SW 1271 (cell line): ENCODE results near the gene AP4B1.
A peak's percentile ranks its signal among the peaks of the same experiment; 100 is the strongest.

ENCODE experiments used
- DNase-seq, 2 experiments: peaks; one replicate each; lab custom pipeline; 2025; lab: John Stamatoyannopoulos, UW

AP4B1 gene

DNA sequence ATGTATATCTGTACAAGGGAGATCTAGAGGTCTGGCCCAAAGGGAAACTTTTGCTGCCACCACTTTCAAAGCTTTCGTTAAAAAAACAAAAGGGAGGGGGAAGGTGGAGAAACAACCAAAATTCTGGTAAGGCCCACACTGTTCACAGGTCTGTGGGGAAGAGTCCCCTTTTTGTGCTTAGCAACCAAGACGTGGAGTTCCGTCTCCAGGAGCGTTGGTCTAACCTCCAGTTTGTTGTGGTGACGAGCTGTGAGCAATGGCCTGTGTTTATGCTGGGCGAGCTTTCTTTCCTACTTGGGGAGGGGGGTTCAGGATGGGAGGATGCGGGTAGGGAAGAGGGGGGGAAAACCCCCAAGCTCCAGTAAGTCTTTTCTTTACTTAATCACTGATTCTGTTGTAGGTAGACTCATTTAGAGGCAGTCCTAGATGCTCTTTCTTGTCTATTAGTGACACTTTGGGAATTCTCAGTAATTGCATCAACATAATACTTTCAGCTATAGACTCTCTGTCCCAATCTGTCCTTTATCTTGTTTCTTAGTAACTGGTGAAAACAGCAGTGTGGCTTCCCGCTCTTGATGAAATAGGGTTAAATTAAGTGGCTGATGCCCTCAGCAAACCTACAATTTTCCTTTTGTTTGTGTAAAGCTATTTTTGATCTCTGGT, 26.0 kb upstream of the AP4B1 start:
- DNase-seq, result peak in 1 of 2 experiments; percentile 64

DNA sequence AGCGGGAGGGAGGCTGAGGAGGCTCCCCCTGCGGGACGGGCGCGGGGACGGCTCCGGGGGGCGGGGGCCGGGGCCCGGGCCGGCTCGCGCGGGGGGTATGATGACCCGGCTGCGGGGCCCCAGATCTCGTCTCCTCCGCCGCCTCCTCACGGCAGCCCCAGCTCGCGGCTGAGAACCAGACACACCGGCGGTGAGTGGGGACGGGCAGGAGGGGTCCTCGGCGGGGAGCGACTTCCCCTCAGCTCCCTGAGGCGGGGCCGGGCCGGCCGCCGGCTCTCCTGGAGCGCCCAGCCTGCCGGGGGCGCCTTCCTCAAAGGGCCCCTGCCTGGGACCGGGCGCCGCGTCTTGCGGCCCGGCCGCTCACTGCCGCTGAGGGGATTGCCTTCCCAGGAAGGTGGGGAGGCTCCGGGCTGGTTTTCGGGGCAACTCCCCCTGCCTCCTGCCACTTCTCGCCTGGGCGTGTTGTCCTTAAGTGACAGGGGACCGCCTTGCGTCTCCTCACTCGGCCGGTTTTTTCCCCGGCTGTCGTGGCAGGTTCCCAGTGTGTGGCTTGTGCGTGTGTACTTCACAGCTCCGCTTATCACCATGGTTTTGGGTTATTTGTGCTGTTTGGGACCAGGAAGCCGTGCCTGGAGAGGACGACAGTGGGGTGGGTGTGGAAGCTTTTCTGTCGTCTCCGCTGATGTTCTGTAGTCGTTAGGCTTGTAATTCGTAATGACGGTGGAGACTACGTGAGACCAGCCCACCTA, 25.3 kb upstream of the AP4B1 start:
- peak; percentile 41 to 50 for DNase-seq

DNA sequence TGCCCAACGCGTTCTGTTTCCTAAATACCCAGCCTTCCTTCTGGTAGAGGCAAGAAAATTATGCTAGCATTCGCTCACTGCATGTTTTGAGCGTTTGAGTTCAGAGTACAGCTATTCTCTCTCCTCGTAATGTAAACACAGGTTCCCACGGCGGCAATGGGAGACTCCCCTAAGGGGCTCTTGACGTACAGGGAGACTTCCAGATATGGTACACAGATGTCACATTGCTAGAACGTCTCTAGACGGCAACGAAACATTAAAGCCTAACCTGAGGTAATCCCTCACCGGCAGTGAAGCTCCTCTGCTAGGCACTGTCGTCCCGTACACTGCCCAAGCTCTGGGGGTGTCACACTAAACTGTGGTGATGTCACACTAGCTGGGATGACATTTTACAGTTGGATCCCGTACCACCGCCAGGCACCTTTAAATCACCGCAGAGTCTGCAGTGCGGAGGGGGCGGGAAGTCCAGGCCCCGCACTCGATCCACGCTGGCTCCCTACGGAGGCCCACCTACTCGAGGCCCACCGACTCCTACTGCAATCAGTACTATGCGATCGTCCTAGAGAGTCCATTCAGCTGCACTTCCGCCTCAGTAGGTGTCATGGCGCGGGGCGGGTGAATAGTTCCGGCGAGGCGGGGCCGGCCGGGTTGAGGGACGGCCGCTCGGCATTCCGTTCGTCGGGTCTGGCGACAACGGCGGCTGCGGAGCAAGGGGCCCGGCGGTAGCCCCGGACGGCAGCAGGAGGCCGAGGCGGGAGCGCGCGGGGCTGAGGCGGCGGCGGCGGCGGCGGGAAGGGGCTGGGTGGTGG, 24.5 kb upstream of the AP4B1 start, which contains the start of gene HIPK1:
HIPK1 (plus strand) TSS at position 384 of the 809 bp plus-strand sequence.
- peak; percentile 83 to 93 for DNase-seq

DNA sequence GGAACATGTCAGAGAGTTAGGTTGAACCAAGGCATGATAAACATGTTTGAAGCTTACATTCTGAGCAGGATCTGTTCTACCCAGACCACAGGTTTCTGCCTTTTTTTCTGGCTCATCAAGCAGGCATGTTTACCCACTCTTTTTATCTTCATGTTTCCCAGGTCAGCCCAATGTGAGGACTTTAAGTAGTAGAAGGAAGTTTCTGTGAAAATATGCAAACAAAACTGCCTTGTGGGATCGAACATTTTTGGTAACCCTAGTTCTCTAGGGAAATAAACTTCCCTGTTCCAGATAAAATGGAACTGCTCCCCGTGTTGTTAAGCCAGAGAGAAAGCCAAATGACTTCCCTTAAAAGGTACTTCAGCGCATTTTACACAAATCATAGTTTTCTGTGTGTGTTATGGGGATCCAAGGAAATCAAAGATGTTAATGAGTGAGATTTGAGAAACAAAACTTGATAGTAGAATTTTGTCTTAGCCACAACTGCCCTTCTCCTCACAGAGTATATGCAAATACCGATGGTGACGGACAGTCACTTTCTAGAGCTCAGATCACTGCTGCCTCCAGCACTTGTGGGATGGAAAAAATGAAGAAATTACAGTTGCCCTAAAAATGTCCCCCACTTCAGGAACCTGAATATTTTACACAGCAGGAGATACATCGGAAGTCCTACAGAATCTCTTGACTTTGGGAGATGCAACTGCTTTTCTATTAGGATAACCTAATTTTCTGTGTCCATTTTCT, 23.8 kb upstream of the AP4B1 start:
- no peak for DNase-seq

DNA sequence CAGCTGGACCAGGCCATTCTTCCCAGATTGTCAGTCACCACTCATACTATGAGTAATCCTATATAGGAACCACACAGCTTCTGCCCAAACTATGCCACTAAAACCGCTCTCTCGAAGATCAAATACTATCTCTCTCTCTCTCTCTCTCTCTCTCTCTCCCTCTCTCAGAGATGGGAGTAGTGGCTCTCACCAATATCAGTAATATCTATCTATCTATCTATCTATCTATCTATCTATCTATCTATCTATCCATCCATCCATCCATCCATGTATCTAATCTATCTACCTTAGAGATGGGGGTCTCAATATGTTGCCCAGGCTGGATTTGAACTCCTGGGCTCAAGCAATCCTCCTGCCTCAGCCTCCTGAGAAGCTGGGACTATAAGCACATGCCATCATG, 19.9 kb upstream of the AP4B1 start:
- no peak for DNase-seq

DNA sequence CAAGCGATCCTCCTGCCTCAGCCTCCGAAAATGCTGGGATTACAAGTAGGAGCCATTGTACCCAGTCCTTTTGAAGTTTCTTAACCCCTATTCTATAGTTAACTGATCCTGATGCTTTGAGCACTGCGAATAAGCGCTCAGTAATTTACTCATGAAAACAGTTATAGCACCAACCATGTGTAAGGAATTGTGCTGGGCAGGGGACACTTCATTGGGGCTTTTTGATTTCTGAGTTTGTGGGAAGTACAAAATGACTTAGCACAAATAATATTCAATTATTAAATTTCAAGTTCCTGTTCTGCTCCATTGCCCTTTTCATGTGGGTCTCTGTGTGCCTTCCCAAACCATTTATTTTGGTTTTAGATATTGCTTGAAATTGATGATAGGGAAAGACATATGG, 18.4 kb upstream of the AP4B1 start:
- no peak for DNase-seq

DNA sequence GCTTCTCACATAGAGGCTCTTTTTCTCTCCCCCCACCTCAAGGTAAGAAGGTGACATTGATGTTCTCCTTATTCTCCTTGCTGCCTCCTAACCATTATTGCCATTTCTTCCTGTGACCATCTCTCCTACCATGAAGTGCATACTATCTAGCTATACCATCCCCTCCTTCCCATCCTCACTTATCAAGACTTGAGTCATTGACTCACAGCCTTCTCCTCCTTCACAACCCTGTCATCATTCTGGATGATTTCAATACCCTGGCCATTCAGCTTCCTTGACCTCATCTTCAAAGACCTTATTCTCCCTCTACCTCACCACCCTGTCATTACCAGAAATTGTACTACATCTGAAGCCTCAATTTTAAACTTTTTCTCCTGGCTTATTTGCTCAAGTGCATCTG, 13.6 kb upstream of the AP4B1 start:
- DNase-seq, result no peak

DNA sequence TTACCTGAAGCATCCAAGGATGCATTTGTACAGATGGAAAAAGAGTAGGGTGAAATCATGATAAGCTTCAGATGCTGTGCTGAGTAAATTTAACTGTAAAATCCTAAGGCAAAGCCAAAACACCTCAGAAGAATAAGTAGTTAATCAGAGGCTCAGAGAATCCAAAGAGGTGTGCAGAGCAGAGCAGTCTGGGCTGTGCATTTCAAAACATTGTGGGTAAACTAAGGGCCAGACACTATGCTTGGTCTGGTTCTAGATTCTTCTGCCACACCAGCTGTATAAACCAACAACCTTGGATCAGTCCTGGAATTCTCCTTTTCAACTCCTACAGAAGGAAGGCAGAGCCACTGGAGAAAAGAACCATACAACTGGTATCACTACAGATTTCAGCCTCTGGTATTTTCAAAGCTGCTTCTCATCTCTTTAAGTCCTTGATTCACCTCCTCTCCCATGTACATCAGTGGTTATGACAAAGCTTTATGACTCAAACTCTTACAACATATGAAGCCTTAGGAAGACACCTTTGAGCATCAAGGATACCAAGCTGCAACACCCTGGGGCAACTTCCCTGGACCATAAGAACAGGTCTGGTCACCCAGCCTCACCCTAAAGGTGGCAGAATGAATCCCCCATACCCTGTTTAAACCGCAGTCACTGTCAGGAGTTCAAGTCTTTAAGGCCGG, 12.9 kb upstream of the AP4B1 start:
- no peak for DNase-seq

DNA sequence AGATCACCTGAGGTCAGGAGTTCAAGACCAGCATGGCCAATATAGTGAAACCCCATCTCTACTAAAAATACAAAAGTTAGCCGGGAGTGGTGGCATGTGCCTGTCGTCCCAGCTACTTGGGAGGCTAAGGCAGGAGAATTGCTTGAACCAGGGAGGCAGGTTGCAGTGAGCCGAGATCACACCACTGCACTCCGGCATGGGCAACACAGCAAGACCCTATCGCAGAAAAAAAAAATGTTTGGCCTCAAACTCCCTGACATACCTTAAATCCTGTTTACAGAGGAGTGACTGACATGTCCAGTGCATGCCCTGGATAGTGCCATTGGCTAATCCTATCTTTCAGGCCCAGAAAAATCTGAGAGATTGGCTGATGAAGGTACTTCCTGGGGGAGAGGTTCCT, 12.4 kb upstream of the AP4B1 start:
- no peak for DNase-seq

DNA sequence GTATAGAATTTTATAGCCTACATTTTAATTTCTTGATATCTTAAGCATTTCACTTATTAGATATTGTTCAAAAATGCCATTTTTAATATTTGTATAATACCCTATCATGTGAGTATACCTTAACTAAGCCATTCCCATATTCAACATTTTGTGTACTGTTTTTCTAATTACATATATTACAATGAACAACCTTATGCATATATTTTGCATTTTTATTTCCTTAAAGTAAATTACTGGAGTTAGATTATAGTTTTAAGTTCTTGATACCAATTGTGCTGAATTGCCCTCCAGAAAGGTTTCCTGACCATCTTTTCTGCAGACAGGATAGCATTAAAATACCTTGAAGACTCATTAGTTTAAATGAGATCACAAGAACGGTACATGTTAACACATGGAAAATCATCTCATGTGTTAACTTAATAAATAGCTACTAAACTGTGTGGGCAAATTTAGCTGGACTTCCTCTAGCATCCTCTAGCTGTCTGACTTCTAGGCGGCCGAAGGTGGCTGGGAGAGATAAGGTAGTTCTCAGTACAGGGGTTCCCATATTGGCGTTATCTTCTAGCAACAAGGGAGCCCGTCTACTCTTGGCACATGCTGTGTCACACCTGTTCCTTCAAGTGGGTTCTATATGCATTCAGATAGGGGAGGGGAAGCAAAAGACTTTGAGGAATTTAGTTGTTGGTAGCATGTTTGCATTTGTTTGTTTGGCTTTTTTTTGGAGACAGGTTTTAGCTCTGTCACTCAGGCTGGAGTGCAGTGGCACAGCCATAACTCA, 9.5 kb upstream of the AP4B1 start:
- DNase-seq, result no peak

DNA sequence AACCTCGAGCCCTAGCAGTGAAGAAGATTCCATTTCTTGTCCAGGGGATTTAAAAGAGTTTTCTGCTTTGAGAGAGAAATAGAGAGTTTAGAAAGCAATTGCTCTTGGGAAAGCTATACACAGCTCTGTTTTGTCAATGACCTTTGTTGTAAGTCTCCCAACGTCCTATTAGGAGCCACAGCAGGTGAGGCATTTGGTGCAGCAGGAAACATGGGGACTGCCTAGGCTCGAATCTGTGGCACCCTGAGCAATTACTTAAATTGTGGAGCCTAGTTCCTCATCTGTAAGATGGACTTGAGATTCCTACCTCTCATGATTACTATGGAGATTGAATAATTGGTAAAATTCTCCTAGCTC, 8.7 kb upstream of the AP4B1 start:
- no peak for DNase-seq

DNA sequence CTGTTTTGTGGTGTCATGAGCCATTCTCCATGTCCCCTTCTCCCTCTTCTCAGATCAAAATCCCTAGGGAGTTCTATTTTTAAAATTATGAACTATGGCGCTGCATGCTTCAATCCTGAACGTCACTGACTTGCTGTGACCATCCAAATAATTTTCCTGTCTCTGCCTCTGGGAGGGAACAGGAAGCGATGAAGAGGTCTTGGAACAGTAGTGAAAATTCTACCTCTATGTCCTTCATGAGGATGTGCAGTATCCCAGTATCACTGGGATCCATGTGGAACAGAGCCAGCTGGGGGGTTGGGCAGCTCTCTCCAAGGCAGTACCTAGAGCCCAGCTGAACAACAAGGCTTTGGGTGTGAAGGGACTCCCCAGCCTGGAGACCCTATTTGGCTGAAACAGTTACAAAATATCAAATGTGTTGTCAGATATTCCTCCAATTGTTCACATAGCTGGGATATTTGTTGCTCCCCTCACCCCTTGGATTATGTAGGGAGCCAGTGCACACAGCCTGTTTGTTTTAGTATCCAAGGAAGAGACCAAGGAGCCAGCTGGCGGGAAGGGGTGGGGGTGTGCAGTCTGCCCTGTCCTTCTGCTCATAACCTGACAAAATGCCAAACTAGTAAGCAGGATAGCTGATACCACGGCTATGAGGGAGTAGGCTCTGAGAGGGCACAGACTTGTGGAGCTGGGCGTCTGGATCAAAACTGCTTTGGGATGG, 8.2 kb upstream of the AP4B1 start:
- peak in 1 of 2 experiments; percentile 27 for DNase-seq

DNA sequence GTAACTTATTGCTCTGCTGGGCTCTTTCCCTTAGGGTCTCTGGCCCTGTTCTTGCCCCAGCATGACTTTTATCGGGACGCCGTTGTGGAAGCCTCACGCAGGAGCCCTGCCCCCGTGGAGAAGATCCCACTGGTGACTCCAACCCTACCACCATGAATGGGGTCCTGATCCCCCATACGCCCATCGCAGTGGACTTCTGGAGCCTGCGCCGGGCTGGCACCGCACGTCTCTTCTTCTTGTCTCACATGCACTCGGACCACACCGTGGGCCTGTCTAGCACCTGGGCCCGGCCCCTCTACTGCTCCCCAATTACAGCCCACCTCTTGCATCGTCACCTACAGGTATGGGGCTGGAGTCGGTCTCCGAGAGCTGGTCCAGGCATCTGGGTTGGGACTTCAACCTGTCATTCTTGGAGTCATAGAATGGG, 849 bp upstream of the AP4B1 start:
- DNase-seq, result peak in 1 of 2 experiments; percentile 41

DNA sequence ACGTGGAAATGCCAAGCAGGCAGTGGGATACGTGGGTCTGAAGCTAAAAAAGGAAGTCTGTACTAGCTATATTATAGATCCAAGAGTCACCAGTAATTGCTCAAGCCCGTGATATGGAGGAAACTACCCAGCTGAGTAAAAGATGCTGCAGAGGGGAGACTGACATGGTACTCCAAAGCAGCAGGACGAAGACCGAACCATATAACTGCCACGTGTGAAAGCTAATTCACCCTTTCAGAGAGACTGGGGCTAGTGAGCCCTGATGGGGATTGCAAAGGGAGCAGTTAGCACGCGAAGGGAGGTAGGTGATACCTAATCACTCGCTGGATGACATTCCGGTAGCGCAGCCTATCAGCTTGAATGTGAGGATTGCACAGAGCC, 316 bp downstream of the AP4B1 start:
- no peak for DNase-seq

DNA sequence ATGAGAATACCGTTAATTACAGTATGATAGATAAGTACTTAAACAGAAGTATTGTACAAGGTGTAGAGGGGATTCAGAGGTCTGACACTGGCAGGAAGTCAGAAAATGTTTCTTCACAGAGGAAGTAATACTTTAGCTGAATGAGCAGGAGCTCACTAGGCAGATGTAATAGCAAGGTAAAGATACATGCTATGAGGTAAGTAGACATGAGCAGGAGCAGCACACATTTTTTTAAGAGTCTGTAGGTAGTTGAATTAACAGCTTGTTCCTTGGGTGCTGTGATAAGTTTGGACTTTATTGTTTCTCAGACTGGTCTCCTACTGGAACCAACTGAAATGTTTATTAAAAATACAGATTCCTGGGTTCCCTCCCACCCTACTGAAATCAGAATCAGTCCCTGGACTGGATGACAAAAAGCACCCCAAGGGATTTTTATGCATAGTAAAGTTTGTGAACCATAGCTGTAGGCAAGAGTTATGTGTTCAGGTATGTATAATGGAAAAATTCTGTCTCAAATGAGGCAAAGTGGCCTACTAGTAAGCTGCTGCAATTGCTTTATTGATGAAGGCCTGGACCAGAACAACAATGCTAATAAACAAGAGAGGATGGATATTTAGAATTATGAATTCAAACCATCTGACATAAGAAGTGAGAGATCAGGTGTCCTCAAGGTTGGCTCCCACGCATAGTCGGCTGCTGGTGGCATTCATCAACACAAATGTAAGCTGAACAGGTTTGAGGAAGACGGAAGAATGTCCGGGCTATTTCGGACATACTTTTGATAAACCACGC, 902 bp downstream of the AP4B1 start:
- peak in 1 of 2 experiments; percentile 66 for DNase-seq

DNA sequence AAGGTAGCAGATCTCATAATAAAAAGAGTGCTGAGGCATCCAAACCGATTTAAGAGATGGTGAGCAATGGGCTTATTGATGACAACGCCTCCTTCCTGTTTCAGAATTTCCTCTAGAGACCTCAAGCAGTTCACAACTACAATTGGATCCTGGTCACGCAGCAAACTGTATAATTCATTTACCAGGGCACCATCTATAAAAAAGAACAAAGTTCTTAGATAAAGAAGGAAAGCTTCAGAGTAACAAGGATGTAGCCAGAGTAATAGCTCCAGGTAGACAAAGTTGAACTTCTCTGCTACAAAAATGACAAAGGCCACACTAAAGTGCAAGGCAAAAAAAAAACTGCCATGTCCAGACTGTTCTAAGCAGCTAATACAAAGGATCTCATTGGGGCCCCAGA, 3.4 kb downstream of the AP4B1 start:
- no peak for DNase-seq

DNA sequence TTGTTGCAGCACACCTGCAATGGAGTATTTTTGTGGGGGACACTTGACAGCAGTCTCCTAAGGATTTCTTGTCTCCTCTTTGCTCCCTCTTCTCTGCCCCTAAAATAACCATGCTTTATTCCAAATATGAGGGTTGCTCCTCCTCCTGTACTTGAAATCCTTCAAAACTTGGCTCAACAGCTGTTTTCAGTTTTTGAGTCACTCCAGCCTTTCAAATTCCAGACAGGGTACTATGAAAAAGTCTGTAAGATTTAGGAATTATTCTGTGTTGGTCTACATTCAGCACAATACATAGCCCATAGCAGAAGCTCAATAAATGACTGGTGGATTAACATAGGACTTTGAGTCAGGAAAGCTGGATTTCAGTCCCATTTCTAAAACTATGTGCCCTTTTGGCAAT, 5.5 kb downstream of the AP4B1 start:
- no peak for DNase-seq

DNA sequence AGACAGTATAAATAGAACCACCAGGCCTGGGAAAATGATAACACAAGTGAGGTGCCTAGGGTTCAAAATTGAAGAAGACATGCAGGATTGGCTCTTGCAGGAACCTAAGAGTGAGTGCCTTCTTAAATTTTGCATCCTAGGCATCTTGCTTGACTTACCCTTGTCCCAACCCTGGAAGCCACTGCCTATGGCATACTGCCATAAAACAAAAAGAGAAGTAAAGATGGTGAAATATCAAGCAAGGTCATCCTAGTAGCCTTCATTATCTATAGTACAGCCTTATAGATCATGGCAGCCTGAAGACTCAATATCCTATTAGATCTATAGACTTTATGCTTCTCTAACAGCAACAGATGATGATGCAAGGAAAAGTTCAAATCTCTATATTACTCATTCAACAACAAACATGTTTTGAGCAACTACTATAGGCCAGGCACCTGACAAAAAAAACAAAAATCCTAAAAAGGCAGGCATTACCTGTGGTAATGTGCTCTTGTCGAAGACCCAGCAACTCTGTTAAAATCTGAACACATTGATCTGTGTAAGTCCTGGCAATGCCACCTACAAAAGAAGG, 6.3 kb downstream of the AP4B1 start:
- DNase-seq, result no peak

DNA sequence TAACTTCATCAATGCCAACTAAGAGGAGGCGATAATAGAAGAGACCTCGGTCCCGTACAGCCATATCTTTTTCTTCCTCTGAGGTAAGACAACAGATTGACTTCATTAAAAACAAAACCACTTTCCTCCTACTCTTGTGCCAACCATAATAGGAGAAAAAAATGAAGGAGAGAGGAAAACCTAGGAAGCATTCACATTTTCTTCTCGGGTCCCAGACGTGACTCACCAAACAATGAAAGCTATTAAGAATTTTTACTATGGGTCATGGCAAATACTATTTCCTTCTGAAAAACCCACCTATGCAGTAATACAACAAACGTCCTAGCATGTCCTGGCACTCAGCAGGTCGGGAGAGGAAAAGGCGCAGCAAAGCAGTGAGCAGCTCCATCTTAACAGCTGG, 8.6 kb downstream of the AP4B1 start:
- no peak for DNase-seq
